LoVo (cell line): Measurements from ENCODE around the gene IGF1R.

Source experiments
- DNase-seq: peaks from one replicate; pipeline ENCODE4 v3.0.0-alpha.2; 2016; ENCODE audit warnings: low spot score

Gene IGF1R

GRCh38 chr15:98705070-98705469 lies 56.7 kb downstream of the IGF1R start:
- DNase-seq = no peak

- DNase-seq = no peak
Measured at GRCh38 chr15:98706387-98706786, 58.0 kb downstream of the IGF1R start.

GRCh38 chr15:98706986-98707385 lies 58.6 kb downstream of the IGF1R start:
- no peak for DNase-seq

- no peak for DNase-seq
Measured at GRCh38 chr15:98708037-98708590, 59.8 kb downstream of the IGF1R start.

- DNase-seq = no peak
Measured at GRCh38 chr15:98711810-98712209, 63.5 kb downstream of the IGF1R start.

- no peak for DNase-seq
Measured at GRCh38 chr15:98712845-98713584, 64.7 kb downstream of the IGF1R start.

GRCh38 chr15:98713585-98714001 lies 65.3 kb downstream of the IGF1R start:
- no peak for DNase-seq

- DNase-seq = no peak
Measured at GRCh38 chr15:98714922-98715321, 66.6 kb downstream of the IGF1R start.

GRCh38 chr15:98715401-98715800 lies 67.1 kb downstream of the IGF1R start:
- DNase-seq = no peak

GRCh38 chr15:98715890-98716443 lies 67.6 kb downstream of the IGF1R start:
- DNase-seq = no peak

GRCh38 chr15:98717371-98717770 lies 69.0 kb downstream of the IGF1R start:
- no peak for DNase-seq

- DNase-seq = no peak
Measured at GRCh38 chr15:98717942-98718341, 69.6 kb downstream of the IGF1R start.

- DNase-seq = no peak
Measured at GRCh38 chr15:98718426-98719136, 70.2 kb downstream of the IGF1R start.

GRCh38 chr15:98719137-98719740 lies 70.9 kb downstream of the IGF1R start:
- no peak for DNase-seq

GRCh38 chr15:98720031-98720430 lies 71.7 kb downstream of the IGF1R start:
- DNase-seq = no peak

GRCh38 chr15:98720577-98721565 lies 72.5 kb downstream of the IGF1R start:
- no peak for DNase-seq

- no peak for DNase-seq
Measured at GRCh38 chr15:98722209-98722608, 73.9 kb downstream of the IGF1R start.

GRCh38 chr15:98722645-98723044 lies 74.3 kb downstream of the IGF1R start:
- DNase-seq = no peak

GRCh38 chr15:98723195-98723594 lies 74.9 kb downstream of the IGF1R start:
- DNase-seq = no peak

- no peak for DNase-seq
Measured at GRCh38 chr15:98724048-98724447, 75.7 kb downstream of the IGF1R start.

- DNase-seq = no peak
Measured at GRCh38 chr15:98724494-98724893, 76.2 kb downstream of the IGF1R start.
